Activated CD4-positive, alpha-beta memory T cell treated with anti-CD3 and anti-CD28 coated beads, Interleukin-2, amount 10 ng/mL, durations not matched to agents 7 days and 5 days (primary cell): ENCODE data around the gene CDC23. TPM values are rescaled to one million over a fixed set of nuclear protein-coding genes. Genes with fewer than 3 reads are reported as not detected.

Experiments used
- total RNA-seq, 2 experiments: library from RNA; stranded (reverse); gene quantifications; one replicate each; pipeline ENCODE4 v1.2.3, GENCODE V29; 2021

CDC23 gene
- total RNA-seq, 2 experiments from 2014 or later = 32.3 to 33.3 TPM

Other genes with a start within 250 kb of the CDC23 start
- 10 to 100 TPM; 24.9 to 25.3 TPM for gene FAM13B, start 180.2 kb downstream of the CDC23 start, total RNA-seq
- not detected for gene WNT8A, start 129.3 kb downstream of the CDC23 start, total RNA-seq
- gene NME5, start 73.9 kb downstream of the CDC23 start, total RNA-seq = not detected
- 10 to 100 TPM; 62.9 to 72.7 TPM for gene BRD8, start 34.7 kb downstream of the CDC23 start, total RNA-seq
- gene KIF20A, start 34.2 kb downstream of the CDC23 start, total RNA-seq = 10 to 100 TPM; 50.7 to 55.7 TPM
- not detected for gene GFRA3, start 61.3 kb upstream of the CDC23 start, total RNA-seq
- 10 to 100 TPM; 15.2 to 18.4 TPM for gene CDC25C, start 118.5 kb upstream of the CDC23 start, total RNA-seq
- 10 to 100 TPM; 21.7 to 27.1 TPM for gene FAM53C, start 124.9 kb upstream of the CDC23 start, total RNA-seq
- gene KDM3B, start 139.4 kb upstream of the CDC23 start, total RNA-seq = 10 to 100 TPM; 51.9 to 57.9 TPM
- gene REEP2, start 225.7 kb upstream of the CDC23 start, total RNA-seq = 1 to 10 TPM in 1 of 2 experiments, under 1 TPM in 1; 0.76 to 1.1 TPM